ENCODE data around the gene SLC25A10. TPM values are rescaled to one million over a fixed set of nuclear protein-coding genes. Genes with fewer than 3 reads are reported as not detected.
A peak's percentile ranks its signal among the peaks of the same experiment; 100 is the strongest.
"Not testable (repeated sequence)": the region's sequence is repeated elsewhere in the genome, so short reads cannot be mapped to it uniquely, and the experiment has no call there.

The SLC25A10 gene, protein sequence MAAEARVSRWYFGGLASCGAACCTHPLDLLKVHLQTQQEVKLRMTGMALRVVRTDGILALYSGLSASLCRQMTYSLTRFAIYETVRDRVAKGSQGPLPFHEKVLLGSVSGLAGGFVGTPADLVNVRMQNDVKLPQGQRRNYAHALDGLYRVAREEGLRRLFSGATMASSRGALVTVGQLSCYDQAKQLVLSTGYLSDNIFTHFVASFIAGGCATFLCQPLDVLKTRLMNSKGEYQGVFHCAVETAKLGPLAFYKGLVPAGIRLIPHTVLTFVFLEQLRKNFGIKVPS
- total RNA-seq: 10 to 100 TPM; 16.9 to 18.0 TPM

DNA sequence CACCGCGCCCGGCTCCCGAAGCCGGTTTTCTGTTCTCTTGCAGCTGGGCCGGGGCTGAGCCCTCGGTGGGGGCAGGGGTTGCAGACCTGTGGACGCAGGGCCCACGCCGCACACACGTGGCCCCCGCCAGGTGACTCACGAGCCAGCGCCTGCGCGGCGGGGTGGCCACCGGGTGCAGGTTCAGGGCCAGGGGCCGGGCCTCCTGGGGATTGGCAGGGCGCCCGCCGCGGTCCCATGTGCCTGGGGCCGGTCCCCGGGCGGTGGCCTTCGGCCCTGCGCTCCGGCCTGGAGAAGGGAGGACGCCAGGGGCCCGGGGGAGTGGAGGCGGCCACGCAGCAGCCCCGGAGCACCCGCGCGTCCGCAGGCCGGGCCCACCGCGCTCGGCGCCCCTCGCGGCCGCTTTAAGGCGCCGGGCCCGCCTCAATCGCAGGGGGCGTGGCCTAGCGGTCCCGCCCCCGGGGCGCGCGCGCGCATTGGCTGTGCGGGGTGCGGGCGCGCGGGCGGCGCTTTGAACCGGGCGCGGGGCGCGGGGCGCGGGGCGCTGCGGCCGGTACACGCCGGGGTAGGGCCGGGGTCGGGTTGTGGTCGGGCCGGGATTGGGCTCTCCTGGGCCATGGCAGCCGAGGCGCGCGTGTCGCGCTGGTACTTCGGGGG is at the start of gene SLC25A10:
TSS of gene SLC25A10 (plus strand) at position 471 of the 654 bp plus-strand sequence. CDS start at position 614, 143 bp downstream.
- Mint-ChIP-seq H3K36me3 (ENCODE audit: low read depth) (peaks cover 10% of the 10 kb centered on the region), H3K27ac (peak within 1 kb of the TSS; percentile 71), H3K4me1 (ENCODE audit: low read depth) (peaks cover 32% of the 10 kb centered on the region), H3K4me3 (peak within 1 kb of the TSS; percentile 79), H3K27me3 (ENCODE audit: low read depth) (no peaks in the 10 kb centered on the region), H3K9me3 (no peaks in the 10 kb centered on the region)
- DNase-seq: peak; percentile 83
- intact Hi-C loops (cut with micrococcal nuclease): loop anchor here (1.0 to 5.0 kb wide), 2 partner anchors 29 to 160 kb away; partner anchors contain the start of genes ARHGDIA and ARL16
- CTCF ChIA-PET: no interaction called here

DNA sequence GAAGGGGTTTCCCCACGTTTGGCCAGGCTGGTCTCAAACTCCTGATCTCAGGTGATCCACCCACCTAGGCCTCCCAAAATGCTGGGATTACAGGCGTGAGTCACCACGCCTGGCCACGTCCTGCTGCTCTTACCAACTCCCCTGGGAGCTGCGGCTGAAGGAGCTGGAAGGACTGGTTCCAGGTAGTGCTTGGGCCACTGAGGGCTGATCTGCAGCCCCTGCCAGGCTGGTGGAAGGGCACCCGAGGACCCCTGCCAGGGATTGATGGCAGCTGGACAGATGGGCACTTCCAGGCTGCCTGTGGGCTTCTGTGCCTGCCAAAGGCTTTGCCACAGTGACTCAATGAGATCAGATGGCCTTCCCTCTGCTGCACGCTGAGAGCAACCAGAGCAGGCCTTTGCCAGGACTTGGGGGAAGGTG is 48.0 kb upstream of the SLC25A10 start:
- intact Hi-C loops (cut with micrococcal nuclease): no loop called here
- CTCF ChIA-PET: interaction anchor here (0.7 kb wide), 1 partner anchor 67 kb away, joined by 3 read pairs; no protein-coding TSS in a partner anchor
- Mint-ChIP-seq H3K9me3 (no peaks in the 10 kb centered on the region), H3K4me3 (peak overlapping the region; percentile 21), H3K4me1 (ENCODE audit: low read depth) (peaks cover 50% of the 10 kb centered on the region), H3K36me3 (ENCODE audit: low read depth) (peaks cover 30% of the 10 kb centered on the region), H3K27ac (peak overlapping the region; percentile 96), H3K27me3 (ENCODE audit: low read depth) (no peaks in the 10 kb centered on the region)
- peak; percentile 20 for DNase-seq

DNA sequence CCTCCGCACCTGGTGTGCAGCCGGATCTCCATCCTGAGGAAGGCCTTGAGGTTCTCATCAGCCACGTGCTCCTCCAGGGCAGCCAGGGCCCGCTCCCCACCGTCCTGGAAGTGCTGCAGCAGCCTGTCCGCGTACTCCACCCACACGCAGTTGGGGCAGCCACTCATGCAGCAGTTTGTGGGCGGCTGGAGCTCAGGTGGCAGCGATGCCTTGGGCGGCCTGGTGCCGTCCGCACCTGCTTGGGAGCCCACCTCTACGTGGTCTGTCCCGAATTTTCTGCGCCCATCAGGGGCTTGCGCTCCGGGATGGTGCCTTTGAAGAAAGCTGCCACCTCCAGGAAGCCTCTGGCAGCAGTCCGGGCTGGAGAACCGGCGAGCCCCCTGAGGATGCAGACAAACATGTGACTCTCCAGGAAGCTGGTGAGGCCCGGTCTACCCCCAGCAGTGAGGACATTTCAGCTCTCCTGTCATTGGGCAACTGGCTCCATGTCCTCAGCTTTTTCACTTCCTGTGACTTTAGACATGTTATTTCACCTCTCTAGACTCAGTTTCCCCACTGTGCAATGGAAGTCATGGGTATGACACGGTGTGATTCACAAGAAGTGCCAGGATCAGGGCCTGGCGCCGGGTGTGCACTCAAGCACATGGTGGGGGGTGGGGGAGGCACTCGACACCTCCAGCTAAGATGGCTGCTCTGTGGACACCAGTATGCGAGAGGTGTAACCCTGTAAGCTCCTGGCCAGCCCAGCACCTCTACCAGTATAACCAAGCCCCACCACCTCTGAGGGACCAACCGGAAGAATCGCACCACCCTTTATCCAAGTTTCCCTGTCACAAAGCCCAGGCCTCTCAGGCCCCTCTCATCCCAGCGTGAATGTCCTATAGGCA is 46.6 kb upstream of the SLC25A10 start:
- Mint-ChIP-seq H3K27ac (peak overlapping the region; percentile 96), H3K4me3 (peak overlapping the region; percentile 99), H3K27me3 (ENCODE audit: low read depth) (no peaks in the 10 kb centered on the region), H3K9me3 (no peaks in the 10 kb centered on the region), H3K36me3 (ENCODE audit: low read depth) (peaks cover 37% of the 10 kb centered on the region), H3K4me1 (ENCODE audit: low read depth) (peaks cover 52% of the 10 kb centered on the region)
- intact Hi-C loops (cut with micrococcal nuclease): loop anchor here (2.0 to 5.0 kb wide), 5 partner anchors 17 to 195 kb away; partner anchors contain the start of genes ACTG1, ARL16, FAAP100 and NPLOC4
- CTCF ChIA-PET: interaction anchor here (0.6 to 1.3 kb wide), 4 partner anchors 15 to 36 kb away, joined by 3 to 4 read pairs (median 3); no protein-coding TSS in a partner anchor
- DNase-seq: peak; percentile 69

DNA sequence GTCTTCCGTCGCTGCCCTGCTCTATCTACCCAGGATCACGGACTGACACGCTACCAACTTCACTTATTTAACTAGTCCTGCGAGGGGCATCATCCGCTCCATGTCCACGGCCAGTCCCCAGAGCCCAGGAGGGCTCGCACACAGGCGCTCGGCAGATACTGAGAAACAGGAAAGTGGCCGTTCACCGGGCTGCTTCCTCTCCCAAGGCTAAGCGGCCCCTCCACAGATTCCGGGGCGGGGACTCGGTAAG is 46.1 kb upstream of the SLC25A10 start:
- DNase-seq: peak; percentile 23
- Mint-ChIP-seq H3K36me3 (ENCODE audit: low read depth) (peaks cover 37% of the 10 kb centered on the region), H3K4me1 (ENCODE audit: low read depth) (peaks cover 52% of the 10 kb centered on the region), H3K27ac (peak overlapping the region; percentile 96), H3K27me3 (ENCODE audit: low read depth) (no peaks in the 10 kb centered on the region), H3K9me3 (no peaks in the 10 kb centered on the region), H3K4me3 (peak overlapping the region; percentile 99)
- CTCF ChIA-PET: interaction anchor here (0.9 kb wide), 1 partner anchor 17 kb away, joined by 3 read pairs; no protein-coding TSS in a partner anchor
- intact Hi-C loops (cut with micrococcal nuclease): loop anchor here (2.0 to 5.0 kb wide), 5 partner anchors 17 to 195 kb away; partner anchors contain the start of genes ACTG1, ARL16, FAAP100 and NPLOC4

DNA sequence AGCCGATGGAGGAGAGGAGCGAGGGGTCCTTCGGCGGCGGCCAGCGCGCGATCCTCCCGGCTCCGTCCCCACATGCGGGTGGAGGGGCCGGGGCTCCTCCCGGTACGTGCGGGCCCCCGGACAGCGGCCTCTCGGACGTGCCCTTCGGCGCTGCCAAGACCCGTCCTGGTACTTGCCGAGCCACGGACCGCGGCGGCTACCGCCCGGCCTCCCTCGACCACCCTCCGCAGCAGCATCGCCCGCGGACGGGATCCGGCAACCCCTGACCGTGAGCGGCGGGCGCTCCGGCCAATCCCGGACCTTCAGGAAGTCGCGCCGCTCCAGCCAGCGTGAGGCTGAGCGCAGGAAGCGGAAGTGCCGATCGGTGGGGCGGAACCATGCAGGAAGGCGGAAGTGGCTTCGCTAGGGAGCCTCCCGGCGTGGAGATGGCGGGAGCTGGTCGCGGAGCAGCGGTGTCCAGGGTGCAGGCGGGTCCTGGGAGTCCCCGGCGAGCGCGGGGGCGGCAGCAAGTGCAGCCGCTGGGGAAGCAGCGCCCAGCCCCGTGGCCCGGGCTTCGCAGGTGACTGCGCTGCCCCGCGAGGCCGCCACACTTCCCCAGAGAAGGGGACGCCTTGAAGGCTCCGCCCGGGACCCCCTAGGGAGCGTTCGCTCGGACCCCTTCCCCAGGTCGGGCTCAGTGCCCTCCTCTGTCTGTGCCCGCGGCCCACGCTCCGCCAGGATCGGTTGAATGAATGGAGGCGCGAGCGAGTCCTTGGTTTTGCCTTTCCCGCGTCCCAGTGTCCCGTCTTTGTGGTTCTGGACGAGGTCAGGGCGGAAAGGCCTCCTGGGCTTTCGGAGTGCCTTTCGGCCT is 45.5 kb upstream of the SLC25A10 start, which contains the start of the genes CCDC137 and OXLD1:
TSS of gene CCDC137 (plus strand) at position 396 of the 850 bp plus-strand sequence. CDS start at position 426, 30 bp downstream.
TSS of gene OXLD1 (minus strand) at position 264 of the 850 bp plus-strand sequence. CDS start at position 236, 28 bp downstream.
- intact Hi-C loops (cut with micrococcal nuclease): loop anchor here (2.0 to 5.0 kb wide), 5 partner anchors 16 to 194 kb away; partner anchors contain the start of genes ACTG1, ARL16, FAAP100 and NPLOC4
- CTCF ChIA-PET: interaction anchor here (0.9 kb wide), 1 partner anchor 16 kb away, joined by 3 read pairs; no protein-coding TSS in a partner anchor
- Mint-ChIP-seq H3K9me3 (no peaks in the 10 kb centered on the region), H3K36me3 (ENCODE audit: low read depth) (peaks cover 42% of the 10 kb centered on the region), H3K4me3 (peak within 1 kb of the TSS; percentile 99), H3K4me1 (ENCODE audit: low read depth) (peaks cover 52% of the 10 kb centered on the region), H3K27me3 (ENCODE audit: low read depth) (no peaks in the 10 kb centered on the region), H3K27ac (peak within 1 kb of the TSS; percentile 96)
- peak; percentile 97 for DNase-seq

DNA sequence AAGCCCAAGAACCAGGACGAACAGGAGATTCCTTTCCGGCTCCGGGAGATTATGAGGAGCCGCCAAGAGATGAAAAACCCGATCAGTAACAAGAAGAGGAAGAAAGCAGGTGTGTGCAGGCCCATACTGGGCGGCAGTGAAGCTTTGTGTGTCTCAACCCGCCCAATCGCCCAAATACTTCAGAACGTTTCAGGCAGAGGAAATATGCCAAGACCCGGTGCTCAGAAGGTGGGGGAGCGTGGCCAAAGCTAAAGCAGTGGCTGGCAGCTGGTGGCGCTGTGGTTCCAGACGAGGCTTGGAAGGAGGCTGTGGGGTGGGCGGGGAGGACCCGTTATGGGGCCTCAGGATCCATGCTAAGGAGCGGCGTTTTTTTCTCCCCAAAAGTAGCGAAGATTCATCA is 44.3 kb upstream of the SLC25A10 start:
- Mint-ChIP-seq H3K4me1 (ENCODE audit: low read depth) (peaks cover 48% of the 10 kb centered on the region), H3K27me3 (ENCODE audit: low read depth) (no peaks in the 10 kb centered on the region), H3K36me3 (ENCODE audit: low read depth) (peaks cover 42% of the 10 kb centered on the region), H3K4me3 (peak overlapping the region; percentile 99), H3K9me3 (no peaks in the 10 kb centered on the region), H3K27ac (peak overlapping the region; percentile 41)
- CTCF ChIA-PET: interaction anchor here (0.5 to 1.6 kb wide), 4 partner anchors 11 to 104 kb away, joined by 3 to 4 read pairs (median 3); no protein-coding TSS in a partner anchor
- no peak for DNase-seq
- intact Hi-C loops (cut with micrococcal nuclease): loop anchor here (2.0 to 5.0 kb wide), 5 partner anchors 15 to 193 kb away; partner anchors contain the start of genes ACTG1, ARL16, FAAP100 and NPLOC4

DNA sequence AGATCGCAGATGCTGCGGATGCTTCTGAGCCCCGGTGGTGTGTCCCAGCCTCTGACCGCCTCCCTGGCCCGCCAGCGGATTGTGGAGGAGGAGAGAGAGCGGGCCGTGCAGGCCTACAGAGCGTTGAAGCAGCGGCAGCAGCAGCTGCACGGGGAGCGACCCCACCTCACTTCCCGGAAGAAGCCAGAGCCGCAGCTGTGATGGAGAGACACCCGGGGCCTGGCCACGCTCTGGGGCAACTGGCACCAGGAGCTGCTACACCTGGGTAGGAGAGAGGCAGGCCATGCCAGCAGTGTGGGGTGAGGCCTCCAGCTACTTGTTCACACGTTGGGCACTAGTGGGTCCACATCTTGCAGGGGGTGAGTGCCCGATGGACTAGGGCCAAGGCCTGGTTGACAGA is 39.6 kb upstream of the SLC25A10 start:
- H3K9me3 Mint-ChIP-seq: no peaks in the 10 kb centered on the region
- no peak overlapping the region for H3K27ac Mint-ChIP-seq
- H3K27me3 Mint-ChIP-seq (ENCODE audit: low read depth): no peaks in the 10 kb centered on the region
- no peak overlapping the region for H3K4me3 Mint-ChIP-seq
- H3K36me3 Mint-ChIP-seq (ENCODE audit: low read depth): peaks cover 26% of the 10 kb centered on the region
- intact Hi-C loops (cut with micrococcal nuclease): no loop called here
- no peak for DNase-seq
- peaks cover 16% of the 10 kb centered on the region for H3K4me1 Mint-ChIP-seq (ENCODE audit: low read depth)
- CTCF ChIA-PET: no interaction called here

DNA sequence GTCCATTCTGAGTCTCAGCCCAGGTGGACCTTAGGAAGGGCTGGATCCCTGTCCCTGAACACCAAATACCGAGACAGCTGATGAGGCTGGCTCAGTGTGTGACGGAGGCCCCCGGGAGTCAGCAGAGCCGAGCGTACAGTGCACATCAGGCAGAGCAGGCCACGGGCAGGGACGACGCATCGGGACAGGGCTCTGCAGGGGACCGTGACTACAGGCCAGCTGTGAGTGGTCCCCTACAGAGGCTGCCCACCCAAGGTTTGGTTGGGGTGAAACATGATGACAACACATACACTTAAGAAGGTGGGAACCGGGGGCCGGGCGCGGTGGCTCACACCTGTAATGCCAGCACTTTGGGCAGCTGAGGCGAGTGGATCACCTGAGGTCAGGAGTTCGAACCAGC is 39.1 kb upstream of the SLC25A10 start:
- no peak overlapping the region for H3K4me3 Mint-ChIP-seq
- no peak for DNase-seq
- H3K9me3 Mint-ChIP-seq: no peaks in the 10 kb centered on the region
- H3K27me3 Mint-ChIP-seq (ENCODE audit: low read depth): no peaks in the 10 kb centered on the region
- CTCF ChIA-PET: no interaction called here
- peaks cover 11% of the 10 kb centered on the region for H3K4me1 Mint-ChIP-seq (ENCODE audit: low read depth)
- H3K27ac Mint-ChIP-seq: no peak overlapping the region
- intact Hi-C loops (cut with micrococcal nuclease): no loop called here
- peaks cover 22% of the 10 kb centered on the region for H3K36me3 Mint-ChIP-seq (ENCODE audit: low read depth)

DNA sequence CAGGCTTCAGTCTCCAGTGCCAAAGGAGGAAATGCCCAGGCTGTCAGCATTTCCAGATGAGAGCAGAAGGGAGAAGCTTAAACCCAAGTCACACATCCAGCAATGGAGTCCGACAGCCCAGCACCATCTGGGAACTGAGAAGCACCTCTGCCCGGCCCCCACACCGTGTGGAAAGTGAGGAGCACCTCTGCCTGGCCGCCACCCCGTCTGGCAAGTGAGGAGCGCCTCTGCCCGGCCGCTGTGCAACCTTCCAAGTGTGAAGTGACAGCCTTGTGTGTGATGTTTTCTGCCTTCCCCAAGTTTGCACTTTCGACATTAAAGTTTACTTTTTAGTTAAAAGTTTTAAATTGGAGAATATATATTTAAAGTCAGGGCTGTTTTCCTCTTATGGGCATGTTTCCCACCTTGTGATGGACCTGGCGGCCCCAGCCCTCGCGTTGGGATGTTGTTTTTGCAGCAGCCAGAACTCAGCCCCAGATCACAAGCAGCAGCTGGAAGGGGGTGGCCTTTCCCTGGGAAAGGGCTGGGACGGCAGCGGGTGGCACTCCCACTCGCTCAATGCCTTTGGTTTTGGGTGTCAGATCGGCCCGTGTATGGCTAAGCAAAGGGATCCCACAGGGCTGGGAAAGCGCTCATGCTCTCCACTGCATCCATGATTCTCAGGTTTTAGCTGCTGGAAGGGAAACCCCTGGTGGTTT is 38.4 kb upstream of the SLC25A10 start:
- Mint-ChIP-seq H3K36me3 (ENCODE audit: low read depth) (peaks cover 16% of the 10 kb centered on the region), H3K9me3 (no peaks in the 10 kb centered on the region), H3K4me3 (no peak overlapping the region), H3K27ac (no peak overlapping the region), H3K27me3 (ENCODE audit: low read depth) (no peaks in the 10 kb centered on the region), H3K4me1 (ENCODE audit: low read depth) (peaks cover 6% of the 10 kb centered on the region)
- DNase-seq: no peak
- CTCF ChIA-PET: no interaction called here
- intact Hi-C loops (cut with micrococcal nuclease): no loop called here

DNA sequence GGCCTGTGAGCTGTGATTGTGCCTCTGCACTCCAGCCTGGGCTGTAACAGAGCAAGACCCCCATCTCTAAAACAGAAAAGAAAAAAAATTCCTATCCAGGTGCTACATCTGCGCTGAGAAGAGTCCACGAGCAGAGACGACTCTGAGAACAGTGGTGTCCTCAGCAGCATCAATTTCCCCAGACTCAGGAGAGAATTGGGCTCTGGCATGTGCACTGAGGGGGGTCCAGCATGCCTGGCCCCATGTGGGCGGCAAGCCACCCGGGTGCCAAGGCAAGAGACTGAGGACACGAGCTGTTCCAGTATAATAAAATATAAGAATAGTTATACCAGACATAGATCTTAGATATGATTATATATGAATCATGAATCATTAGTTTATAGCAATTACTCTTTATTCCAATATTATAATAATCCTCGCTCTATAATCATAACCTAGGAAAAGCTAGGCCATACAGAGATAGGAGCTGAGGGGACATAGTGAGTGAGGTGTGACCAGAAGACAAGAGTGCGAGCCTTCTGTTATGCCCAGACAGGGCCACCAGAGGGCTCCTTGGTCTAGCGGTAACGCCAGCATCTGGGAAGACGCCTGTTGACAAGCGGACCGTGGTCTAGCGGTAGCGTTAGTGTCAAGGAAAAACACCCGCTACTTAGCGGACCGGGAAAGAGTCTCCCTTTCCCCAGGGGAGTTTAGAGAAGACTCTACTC is 36.4 kb upstream of the SLC25A10 start:
- intact Hi-C loops (cut with micrococcal nuclease); H3K27ac Mint-ChIP-seq; H3K9me3 Mint-ChIP-seq; H3K4me3 Mint-ChIP-seq; H3K4me1 Mint-ChIP-seq (ENCODE audit: low read depth); H3K36me3 Mint-ChIP-seq (ENCODE audit: low read depth); H3K27me3 Mint-ChIP-seq (ENCODE audit: low read depth): not testable (repeated sequence)
- CTCF ChIA-PET: interaction anchor here (0.6 to 1.3 kb wide), 7 partner anchors 17 to 607 kb away, joined by 3 to 7 read pairs (median 3); partner anchors contain the start of gene PCYT2
- peak; percentile 47 for DNase-seq
